Stimulated activated CD4-positive, alpha-beta T cell treated with anti-CD3 and anti-CD28 coated beads, Interleukin-4, amount 100 ng/mL, for 24 hours (primary cell): Measurements from ENCODE around the gene PPM1H.
"Not testable (repeated sequence)": the region's sequence is repeated elsewhere in the genome, so short reads cannot be mapped to it uniquely, and the experiment has no call there.

Experiments used
- DNase-seq: peaks from one replicate; pipeline ENCODE4 v3.0.0-alpha.2; 2020

Gene PPM1H

DNA sequence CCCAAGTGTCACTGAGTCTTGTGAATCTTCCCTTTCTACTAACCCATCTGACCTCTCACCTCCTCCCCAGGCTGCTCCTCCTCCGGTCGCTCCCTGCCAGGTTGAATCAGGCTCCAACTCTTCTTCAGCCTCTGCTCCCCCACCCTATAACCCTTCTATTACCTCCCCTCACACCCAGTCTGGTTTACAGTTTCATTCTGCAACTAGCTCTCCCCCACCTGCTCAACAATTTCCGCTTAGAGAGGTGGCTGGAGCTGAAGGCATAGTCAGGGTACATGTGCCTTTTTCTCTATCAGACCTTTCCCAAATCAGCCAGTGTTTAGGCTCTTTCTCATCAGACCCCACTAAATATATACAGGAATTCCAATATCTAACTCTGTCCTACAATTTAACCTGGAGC lies 174.6 kb downstream of the PPM1H start:
- not testable (repeated sequence) for DNase-seq

DNA sequence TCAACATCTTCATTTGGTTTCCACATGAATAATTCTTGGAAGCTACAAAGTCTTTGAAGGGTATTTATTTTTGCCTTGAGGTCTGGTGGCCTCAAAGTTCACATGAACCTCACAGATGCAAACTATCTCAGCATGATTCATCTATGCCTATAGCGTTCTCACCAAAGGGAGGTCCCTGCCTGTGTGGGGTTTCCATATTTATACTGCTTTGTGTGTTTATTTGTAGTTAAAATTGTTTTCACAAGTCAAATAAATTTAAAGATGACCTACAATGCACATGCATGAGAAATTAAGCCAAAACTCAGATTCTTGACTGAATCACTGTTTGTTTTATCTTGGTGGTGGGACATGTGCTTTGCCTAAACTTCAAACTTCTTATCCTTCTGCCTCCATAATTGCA lies 176.7 kb downstream of the PPM1H start:
- DNase-seq, result no peak

DNA sequence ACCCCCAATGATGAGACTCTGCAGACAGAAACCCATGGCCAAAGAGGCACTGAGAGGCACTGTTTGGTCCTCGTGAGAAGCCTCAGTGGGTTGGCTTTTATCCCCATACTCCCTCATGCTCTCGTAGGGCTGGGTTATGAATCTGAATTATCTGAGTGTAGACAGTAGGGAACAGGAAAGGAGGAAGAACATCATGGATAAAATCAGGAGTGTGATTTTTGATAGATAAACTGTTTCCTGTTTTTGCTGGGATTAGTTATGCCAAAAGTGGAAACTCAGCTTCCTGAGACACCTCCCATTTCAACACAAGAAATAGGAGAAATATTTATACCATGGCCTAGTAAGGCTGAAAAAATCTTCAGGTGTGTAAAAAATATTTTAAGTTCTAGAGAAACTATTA lies 177.9 kb downstream of the PPM1H start:
- DNase-seq, result no peak

DNA sequence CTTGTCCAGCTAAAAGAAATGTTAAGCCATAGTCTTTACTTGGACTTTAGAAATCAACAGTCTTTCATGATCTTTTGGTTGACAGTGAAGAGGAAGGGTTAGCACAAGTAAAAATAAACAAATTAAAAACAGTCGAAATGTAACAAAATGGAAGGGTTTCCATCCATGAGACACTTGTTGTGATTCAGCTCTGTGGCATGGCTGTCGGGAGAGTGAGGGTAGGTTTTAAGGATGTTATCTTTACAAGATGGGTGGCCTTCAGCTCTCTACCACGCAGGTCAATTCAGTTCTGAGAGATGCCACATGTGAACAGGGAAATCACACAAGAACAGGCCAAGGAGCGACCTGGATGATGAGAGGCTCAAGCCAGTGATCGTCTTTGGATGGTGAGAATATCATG lies 180.2 kb downstream of the PPM1H start:
- no peak for DNase-seq

DNA sequence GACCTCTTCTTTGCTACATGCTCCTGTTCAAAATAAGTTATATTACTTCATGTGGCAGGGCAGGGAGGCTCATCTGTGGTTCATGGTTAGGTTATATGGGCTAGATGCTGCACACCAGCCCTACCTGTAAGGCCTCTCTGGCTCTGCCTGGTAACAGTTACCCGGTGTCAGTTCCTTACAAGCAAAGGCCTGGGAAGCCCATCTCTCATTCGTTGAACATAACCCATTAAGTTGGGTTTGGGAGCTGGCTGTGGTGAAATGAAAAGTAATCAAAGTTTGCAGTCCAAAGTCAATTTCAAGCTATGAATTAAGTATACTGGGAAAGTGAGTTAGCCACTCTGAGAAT lies 183.2 kb downstream of the PPM1H start:
- DNase-seq, result no peak

DNA sequence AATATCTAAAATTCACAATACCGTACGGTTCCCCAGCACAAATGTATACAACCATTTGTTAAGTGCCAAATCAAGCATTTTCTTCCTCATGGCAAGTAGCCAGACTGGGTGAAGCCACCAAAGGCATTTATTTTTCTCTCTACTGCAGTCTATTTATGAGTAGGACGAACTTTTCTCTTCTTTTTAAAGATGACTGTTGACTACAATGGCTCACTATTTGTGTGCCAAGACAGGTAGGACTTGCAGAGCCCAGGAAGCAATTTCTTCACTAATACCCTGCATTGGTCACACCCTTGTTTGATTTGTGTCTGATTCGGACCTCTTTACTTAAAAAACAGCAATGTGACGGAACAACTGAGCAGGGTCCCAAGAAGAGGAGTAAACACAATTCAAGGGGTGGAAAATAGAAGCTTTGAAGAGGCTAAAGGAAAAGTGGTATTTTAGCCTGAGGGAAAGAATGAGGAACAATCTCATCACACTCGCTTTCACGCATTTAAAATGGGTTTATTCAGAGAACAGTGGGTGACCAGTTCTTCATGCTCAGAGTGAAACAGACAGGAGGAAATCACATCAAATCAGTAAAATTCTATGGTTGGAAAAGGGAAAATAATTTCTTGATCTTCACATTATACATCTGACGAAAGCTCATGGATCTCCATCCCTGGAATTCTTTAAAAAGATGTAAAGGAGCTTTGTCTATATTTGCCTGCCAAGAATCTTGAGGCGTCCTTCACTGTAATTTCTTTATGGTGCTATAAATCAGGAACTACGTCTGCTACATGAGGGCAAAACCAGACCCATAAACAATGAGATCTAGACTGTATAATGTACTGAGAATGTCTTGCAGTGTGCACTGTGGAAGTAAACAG lies 183.8 kb downstream of the PPM1H start:
- DNase-seq, result no peak

DNA sequence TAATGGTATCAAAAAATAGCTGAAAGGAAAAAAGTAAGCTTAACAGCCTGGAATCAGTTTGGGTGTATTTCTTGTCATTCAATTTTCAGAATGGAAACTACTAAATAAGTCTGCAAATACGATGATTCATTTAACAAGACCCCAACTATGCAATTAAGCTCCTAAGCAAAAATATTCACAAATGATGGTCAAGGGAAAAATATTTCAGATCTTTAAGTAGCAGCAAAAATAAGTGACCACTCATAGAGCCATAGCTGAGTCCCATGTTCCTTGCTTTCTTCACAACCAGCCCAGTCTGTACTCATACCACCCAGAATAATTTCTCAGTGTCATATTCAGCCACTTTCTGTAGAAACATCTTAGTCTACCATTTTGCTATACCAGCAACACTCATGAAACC lies 185.4 kb downstream of the PPM1H start:
- DNase-seq, result no peak

DNA sequence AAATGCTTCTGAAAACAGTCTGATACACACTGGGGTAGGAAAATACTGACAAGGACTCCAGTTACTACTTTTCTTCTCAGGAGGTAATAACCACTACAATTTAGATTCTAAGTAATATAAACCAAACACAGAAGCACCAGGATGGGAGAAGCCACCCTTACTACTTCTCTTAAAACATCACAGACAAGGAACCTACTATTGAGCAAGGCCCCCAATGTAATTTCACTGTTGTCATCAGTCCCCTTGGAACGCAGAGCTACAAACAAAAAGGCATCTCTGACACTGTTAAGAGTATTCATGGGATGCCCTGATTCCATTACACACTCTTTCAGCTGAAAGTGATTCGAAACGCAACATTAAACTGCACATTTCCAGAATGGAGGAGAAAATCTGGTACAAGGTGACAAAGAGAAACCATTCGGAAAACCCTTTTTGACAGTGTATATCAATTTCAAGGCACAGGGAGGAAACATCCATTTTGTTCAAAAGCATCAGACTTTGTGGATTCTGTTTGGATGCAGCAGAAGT lies 185.9 kb downstream of the PPM1H start:
- DNase-seq, result no peak

DNA sequence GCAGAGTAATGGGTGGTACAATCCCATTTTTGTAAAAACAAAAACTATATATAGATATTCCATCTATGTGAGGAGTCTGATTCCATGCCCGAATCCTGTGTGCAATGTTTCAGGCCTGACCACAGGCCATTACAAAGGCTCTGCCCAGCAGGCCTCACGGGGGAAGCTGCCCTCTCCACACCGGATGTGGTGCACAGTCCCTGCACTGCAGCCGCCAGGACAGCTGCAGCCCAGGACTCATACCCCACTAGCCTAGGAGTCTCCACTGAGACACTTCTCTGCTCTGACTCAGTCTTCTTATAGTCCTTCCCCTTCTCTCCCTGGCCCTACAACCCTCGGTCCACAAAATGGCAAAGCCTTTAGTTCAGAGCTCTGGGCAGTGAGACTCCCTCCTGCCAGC lies 190.4 kb downstream of the PPM1H start:
- DNase-seq, result no peak

DNA sequence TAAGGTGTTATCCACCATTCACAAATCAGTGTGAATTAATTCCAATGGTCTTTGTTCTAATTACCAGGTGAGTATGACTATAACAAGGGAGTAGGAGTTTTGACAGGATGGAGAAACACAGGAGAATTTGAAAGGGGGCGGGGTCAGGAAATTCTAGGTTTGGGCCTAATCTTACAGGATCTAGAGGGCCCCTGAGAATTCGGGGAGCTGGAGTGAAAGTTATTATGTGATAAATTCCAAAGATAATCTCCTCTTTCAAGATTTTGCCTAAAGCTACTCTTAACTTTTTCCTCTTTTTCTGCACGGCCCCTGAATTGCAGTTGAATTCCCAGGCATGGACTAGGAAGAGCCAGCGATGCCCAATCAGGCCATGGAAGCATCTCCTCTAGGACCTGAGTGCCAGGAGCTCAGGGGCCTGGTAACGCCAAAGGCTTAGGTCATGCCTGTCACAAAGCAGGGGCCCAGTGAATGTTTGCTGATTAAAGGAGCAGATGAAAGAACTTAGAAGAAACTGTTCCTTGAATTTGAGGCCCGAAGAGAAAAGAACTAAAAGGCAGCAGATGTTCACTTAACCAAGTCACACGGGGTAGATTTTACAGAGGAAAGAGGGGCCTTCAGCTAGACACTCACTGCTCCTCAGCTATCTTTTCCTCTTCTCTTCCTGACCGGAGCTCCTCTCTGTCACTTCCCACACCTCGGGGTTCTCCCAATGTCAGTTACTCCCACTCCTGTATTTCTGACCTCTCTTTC lies 195.5 kb downstream of the PPM1H start:
- no peak for DNase-seq

DNA sequence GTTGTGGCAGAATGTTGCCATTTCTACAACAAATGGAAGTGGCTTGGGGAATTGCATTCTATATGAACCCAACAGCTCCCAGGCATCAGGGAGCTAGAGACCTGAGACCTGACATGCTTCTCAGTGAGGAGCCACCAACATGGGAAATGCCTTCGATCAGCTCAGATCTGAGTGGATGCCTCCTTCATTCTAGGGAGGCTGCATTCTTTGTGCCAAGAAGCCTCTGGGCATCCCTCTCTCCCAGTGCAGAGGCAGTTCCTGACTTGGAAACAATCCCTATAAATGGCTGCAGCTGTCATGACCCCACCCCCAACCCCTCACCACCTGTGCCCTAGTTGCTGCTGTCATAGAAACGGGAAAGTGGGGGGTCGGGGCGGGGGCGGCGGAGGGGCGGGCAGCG lies 196.3 kb downstream of the PPM1H start:
- no peak for DNase-seq

DNA sequence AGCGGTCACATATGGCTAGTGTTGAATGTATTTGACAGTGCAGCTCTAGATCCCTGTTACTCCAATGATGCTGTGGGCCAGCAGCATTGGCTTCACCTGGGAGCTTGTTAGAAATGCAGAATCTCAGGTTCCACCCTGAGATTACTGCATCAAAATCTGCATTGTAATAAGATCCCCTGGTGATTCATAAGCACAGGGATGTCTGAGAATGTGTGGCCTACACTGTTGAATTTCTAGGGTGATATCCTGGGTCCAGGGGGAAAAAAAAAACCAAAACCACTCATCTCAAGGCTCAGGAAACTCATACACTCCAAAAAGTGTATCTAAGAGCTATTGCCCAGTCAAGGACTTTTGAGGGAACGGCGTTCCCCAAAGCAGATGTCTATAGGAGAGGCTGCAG lies 196.8 kb downstream of the PPM1H start:
- no peak for DNase-seq

DNA sequence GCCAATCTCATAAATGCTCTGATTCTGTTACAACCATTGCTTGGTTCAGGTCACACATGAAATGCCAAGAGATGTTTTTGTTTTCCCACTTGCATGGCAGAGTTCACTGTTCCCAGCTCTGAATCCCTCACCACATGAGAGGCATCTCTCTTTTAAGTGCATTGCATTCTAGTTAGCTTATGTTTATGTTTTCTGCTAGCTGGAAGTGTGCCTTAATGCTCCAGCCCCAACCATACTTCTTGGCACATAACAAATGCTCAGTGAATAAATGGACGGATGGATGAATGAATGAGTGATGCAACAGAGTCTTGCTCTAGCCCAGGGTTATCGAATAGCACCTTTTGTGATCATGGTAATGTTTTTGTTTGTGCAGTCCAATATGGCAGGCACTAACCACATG lies 197.3 kb downstream of the PPM1H start:
- DNase-seq, result no peak

DNA sequence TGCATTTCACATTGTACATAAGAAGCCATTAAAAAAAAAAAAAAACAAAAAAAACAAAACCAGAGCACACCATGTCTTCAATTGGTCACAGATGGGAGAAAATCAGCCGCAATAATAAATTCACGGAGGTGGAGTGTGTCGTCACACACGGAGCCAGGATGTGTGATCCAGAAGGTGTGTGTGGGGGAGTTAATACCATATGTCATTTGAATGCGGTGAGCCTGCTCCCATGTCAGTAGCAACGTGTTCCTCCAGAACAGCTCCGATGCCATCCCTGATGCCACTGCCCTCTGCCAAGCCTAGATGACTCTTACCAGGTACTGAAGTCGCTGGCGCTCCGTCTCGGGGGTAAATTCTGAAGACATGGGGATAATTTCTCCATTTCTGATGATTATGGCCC lies 197.8 kb downstream of the PPM1H start:
- DNase-seq, result no peak

DNA sequence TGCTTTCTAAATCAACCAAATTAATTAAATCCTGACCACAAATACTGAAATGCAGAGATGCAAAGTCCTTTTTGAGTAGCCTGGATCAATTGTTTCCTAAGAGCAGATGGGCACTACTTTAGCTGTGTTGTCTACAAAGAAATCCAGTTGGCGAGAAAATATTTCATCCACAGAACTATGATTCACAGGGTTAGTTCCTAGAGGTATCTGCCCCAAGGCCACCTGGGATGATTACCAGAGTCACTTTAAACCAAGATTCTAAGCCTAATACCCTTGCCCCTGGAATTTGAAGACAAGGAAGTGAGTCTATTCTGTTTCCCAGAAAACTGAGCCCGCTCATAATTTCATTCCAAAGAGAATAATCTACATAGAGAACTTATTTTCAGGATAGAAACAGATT lies 198.4 kb downstream of the PPM1H start:
- DNase-seq, result no peak

DNA sequence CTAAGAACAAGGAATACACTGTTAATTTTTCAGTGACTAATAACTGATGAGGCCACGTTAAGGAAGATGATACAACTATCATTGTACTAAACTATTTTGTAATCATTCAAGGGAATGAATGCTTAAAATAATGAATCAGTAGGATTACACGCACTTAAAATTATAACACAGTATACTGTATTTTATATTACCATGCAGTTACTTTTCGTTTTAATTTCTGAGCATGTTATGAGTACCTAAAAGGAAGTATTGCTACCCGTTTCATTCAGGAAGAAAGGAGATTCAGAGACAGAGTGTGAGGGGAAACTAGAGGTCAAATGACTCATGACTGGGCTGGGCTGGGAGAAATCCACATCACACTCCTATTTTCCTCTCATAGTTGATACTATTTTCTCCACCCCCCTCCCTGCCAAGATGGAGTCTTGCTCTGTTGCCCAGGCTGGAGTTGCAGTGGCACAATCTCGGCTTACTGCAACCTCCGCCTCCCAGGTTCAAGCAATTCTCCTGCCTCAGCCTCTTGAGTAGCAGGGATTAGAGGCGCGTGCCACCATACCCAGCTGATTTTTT lies 202.0 kb downstream of the PPM1H start:
- DNase-seq, result no peak

DNA sequence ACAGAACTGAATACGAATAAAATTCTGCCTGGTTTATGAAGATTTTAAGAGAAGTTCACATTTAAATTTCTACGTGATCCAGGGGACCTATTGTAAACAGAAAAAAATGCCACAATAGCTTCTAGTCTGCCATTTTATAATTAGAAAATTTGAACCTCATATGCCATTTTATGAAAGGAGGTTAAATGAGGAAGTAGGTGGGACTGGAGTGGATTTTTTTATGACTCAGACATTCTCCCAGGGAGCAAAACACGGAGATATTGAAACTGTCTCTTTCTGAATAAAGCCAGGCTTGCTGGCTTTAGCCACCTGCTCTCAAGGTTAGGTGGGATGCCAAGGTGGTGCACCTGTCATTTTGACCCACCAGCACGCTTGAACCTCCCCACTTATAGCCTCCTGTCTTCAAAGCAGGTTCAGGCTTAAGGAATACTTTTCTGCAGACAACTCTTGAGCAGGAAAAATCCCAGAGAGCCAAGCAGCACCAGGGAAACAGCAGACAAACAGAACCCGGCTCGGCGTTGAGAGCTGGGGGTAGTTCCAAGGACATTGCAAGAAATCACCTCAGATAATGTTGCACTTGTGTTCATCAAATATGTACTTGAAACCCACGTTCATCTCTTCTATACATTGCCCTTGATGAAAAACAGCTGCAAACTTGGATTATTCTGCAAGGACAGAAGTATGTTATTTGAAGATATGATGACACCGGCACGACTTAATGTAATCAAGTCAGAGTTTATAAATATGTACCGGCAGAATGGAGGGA lies 203.7 kb downstream of the PPM1H start:
- DNase-seq, result no peak

DNA sequence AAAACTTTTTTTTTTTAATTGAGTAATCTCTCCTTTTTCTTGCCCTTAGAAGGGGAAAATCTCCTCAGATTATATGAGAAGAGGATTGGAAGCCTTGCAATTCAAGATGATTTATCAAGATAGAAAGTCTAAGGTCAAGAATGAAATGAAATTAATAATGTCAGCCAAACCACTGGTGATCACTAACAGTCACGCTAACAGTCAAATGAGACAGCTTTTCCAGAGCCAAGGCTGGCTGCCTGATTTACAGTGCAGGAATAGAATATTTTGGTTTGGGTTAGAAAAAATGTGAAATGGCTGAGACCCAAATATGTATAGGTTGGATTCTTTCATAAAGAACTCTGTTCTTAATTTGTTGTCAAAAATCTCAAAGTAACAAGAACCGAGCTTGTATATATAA lies 204.3 kb downstream of the PPM1H start:
- no peak for DNase-seq

DNA sequence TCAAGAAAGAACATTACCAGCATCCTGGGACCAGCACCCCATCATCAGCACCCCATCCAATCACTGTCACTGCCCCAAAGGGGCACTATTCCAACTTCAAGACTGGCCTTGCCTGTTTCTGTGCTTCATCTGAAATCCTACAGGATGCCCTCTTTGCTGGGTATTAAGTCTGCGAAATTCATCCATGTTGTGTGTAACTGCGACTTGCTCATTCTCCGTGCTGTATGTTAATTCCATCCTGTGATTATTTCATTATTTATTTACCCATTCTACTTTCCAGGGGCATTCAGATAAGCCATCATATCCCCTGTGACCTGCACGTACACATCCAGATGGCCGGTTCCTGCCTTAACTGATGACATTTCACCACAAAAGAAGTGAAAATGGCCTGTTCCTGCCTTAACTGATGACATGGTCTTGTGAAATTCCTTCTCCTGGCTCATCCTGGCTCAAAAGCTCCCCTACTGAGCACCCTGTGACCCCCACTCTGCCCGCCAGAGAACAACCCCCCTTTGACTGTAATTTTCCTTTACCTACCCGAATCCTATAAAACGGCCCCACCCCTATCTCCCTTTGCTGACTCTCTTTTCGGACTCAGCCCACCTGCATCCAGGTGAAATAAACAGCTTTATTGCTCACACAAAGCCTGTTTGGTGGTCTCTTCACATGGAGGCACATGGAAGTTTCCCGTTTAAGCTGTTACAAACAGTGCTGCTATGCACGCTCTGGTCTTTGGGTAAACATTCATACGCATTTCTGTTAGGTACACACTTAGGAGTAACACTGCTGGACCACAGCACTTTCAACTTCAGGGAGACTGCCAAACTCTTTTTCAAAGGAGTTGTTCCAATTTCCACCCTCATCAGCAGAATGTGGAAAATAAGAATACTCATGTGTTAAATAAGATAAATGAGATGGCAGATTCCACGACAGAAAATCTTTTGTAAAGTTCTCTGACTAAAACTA lies 205.1 kb downstream of the PPM1H start:
- DNase-seq, result not testable (repeated sequence)

DNA sequence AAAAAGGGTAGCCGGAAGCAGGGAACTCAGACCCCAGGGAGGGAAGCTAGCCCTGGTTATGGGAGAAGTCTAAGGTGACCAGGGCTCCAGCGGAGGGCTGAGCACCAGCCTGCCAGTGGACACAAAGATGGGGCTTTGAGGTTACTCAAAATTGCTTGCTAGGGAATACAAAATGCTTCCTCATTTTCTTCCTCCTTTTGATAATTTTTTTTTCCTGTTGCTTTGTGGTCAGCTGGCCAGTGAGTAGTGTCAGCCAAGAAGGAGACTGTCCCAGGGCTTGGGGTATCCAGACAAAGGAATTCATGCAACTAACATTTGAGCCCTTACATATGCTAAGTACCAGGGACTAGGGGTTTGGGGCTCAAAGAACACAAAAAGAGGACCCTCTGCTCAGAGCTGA lies 206.2 kb downstream of the PPM1H start:
- no peak for DNase-seq

DNA sequence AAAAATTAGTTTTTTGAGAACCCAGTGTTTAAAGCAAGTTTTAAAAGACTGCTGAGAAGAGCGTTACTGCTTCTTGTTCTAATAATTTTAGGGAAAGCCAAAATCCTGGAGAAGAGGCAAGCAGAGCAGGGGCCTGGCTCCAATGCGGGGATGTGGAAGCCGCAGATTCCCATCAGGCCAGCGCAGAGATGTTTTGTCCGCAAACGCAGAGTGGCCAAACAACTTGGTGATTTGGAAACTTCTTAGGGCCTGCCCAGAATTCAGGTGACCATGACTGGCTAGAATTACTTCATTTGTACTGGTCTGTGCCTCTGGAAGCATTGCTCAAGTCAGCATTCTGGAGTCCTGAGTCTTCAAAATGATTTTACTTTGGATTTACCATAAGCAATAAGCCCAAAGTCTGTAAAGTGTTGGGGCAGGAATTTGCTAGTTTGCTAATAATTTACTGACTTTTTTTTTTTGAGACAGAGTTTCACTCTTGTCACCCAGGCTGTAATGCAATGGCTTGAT lies 208.4 kb downstream of the PPM1H start:
- no peak for DNase-seq

DNA sequence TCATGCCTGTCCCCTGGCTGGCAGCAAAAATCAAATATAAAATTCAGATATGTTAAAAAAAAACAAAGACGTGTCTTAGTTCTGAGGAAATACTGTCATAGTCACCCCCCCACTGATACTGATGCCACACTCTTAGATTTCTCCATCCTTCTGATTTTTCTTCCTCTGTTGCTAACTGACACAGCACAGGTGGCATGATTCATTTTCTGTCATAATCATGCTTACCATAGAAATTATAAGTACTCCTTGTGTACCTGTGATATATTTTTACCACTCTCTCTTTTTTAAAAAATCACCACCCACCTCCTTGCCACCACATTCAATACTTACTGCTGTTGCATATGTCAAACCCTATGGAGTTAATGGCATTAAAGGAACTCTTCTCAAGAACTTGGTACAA lies 209.2 kb downstream of the PPM1H start:
- DNase-seq, result no peak
